CD14-positive monocyte (primary cell): ENCODE results near the gene ACSF3. TPM values are rescaled to one million over a fixed set of nuclear protein-coding genes. Genes with fewer than 3 reads are reported as not detected.
A peak's percentile ranks its signal among the peaks of the same experiment; 100 is the strongest.

ENCODE experiments used
- DNase-seq, 3 donors: peaks; one replicate each; pipeline ENCODE4 v3.0.0-alpha.2; 2011 to 2022
- H2AFZ ChIP-seq: 2 replicates; pipeline ENCODE4 v1.6.0; 2012; ENCODE audit warnings: mild to moderate bottlenecking, low read depth, low read length, inconsistent platforms; ENCODE audit not compliant: insufficient read depth, poor library complexity, severe bottlenecking
- H3K27ac ChIP-seq, 2 donors: 1 replicate in 1 of 2; 2 replicates in 1 of 2; pipeline ENCODE4 v1.5.1; 2012 to 2013; ENCODE audit warnings: low read length in 2 of 2, control low read depth in 1 of 2, inconsistent platforms in 1 of 2, low read depth in 1 of 2, mild to moderate bottlenecking in 1 of 2
- H3K27me3 ChIP-seq, 2 donors: one replicate each; pipeline versions ENCODE4 v1.6.0 to v1.6.1; 2011 to 2013; ENCODE audit warnings: low read length in 2 of 2; ENCODE audit not compliant: control insufficient read depth in 2 of 2, insufficient read depth in 2 of 2
- H3K36me3 ChIP-seq, 2 donors: replicated peaks in 1 of 2; 1 replicate in 1 of 2; 2 replicates in 1 of 2; pipeline versions ENCODE4 v1.5.1 to v1.6.1; 2012 to 2013; ENCODE audit warnings: low read length in 2 of 2, control low read depth in 1 of 2, inconsistent platforms in 1 of 2, mild to moderate bottlenecking in 1 of 2; ENCODE audit not compliant: insufficient read depth in 2 of 2, control insufficient read depth in 1 of 2
- H3K4me1 ChIP-seq, 2 donors: 1 replicate in 1 of 2; 2 replicates in 1 of 2; pipeline versions ENCODE4 v1.5.1 to v1.6.1; 2012 to 2013; ENCODE audit warnings: low read length in 2 of 2, control low read depth in 1 of 2, inconsistent platforms in 1 of 2, mild to moderate bottlenecking in 1 of 2, moderate library complexity in 1 of 2; ENCODE audit not compliant: insufficient read depth in 2 of 2, control insufficient read depth in 1 of 2
- H3K4me2 ChIP-seq: replicated peaks from 2 replicates; pipeline ENCODE3; 2012; ENCODE audit warnings: low read length, moderate library complexity, mild to moderate bottlenecking; ENCODE audit not compliant: poor library complexity, severe bottlenecking; ENCODE audit errors: extremely low read depth
- H3K4me3 ChIP-seq, 3 experiments: fragments of 200-600 bp in 1 of 3; sonication (generic) in 1 of 3; replicated peaks in 1 of 3; 1 replicate in 2 of 3; 2 replicates in 1 of 3; pipeline ENCODE4 v1.5.1; 2011 to 2013; ENCODE audit warnings: low read length in 3 of 3, mild to moderate bottlenecking in 3 of 3, control low read depth in 2 of 3, low read depth in 2 of 3, inconsistent platforms in 1 of 3, moderate library complexity in 1 of 3
- H3K79me2 ChIP-seq: 2 replicates; pipeline ENCODE4 v1.6.0; 2012; ENCODE audit warnings: mild to moderate bottlenecking, control low read depth, inconsistent platforms, low read length, moderate library complexity; ENCODE audit not compliant: insufficient read depth
- H3K9ac ChIP-seq: 2 replicates; pipeline ENCODE4 v1.6.0; 2017; ENCODE audit warnings: low read length, mild to moderate bottlenecking; ENCODE audit not compliant: insufficient read depth, poor library complexity, severe bottlenecking
- H3K9me3 ChIP-seq, 2 donors: replicated peaks in 1 of 2; 1 replicate in 1 of 2; 2 replicates in 1 of 2; pipeline versions ENCODE4 v1.5.1 to v1.6.1; 2012 to 2013; ENCODE audit warnings: low read length in 2 of 2, control low read depth in 1 of 2; ENCODE audit not compliant: control insufficient read depth in 1 of 2, insufficient read depth in 1 of 2
- H4K20me1 ChIP-seq: 2 replicates; pipeline ENCODE4 v1.6.0; 2012; ENCODE audit warnings: mild to moderate bottlenecking, low read length, control low read depth, moderate library complexity; ENCODE audit not compliant: insufficient read depth
- H3K27ac Mint-ChIP-seq, 7 donors: one replicate each; pipeline ENCODE4 v1.8.0; 2020; ENCODE audit warnings: mild to moderate bottlenecking in 7 of 7, mixed read lengths in 7 of 7, moderate library complexity in 6 of 7, inconsistent platforms in 2 of 7
- H3K27me3 Mint-ChIP-seq, 3 donors: one replicate each; pipeline ENCODE4 v1.8.0; 2021 to 2022; ENCODE audit warnings: low read depth in 3 of 3, mild to moderate bottlenecking in 3 of 3, mixed read lengths in 3 of 3, moderate library complexity in 3 of 3, inconsistent platforms in 1 of 3
- H3K36me3 Mint-ChIP-seq, 2 donors: one replicate each; pipeline ENCODE4 v1.8.0; 2020; ENCODE audit warnings: mixed read lengths in 2 of 2, inconsistent platforms in 1 of 2, mild to moderate bottlenecking in 1 of 2
- H3K4me1 Mint-ChIP-seq: one replicate; pipeline ENCODE4 v1.8.0; 2020; ENCODE audit warnings: mild to moderate bottlenecking, mixed read lengths
- H3K4me3 Mint-ChIP-seq, 2 donors: one replicate each; pipeline ENCODE4 v1.8.0; 2020; ENCODE audit warnings: mild to moderate bottlenecking in 2 of 2, mixed read lengths in 2 of 2, moderate library complexity in 1 of 2
- H3K9me3 Mint-ChIP-seq, 7 donors: one replicate each; pipeline ENCODE4 v1.8.0; 2020 to 2022; ENCODE audit warnings: mixed read lengths in 7 of 7, mild to moderate bottlenecking in 6 of 7, moderate library complexity in 6 of 7, inconsistent platforms in 2 of 7
- WGBS: methylation state at CpG from one replicate; pipeline ENCODE4 v1.1.5; 2013; ENCODE audit warnings: missing lambda C conversion rate; ENCODE audit not compliant: insufficient coverage; 5-methylcytosine and 5-hydroxymethylcytosine counted together
- intact Hi-C, 2 donors: fragments of 100-400 bp; cut with micrococcal nuclease; formaldehyde crosslinking; loops; one replicate each; pipeline versions ENCODE4 v1.15.0 to v1.15.1; 2023
- polyA plus RNA-seq, 3 donors: library from polyadenylated mRNA; depleted of rRNA in 1 of 3; unstranded in 2 of 3; stranded (reverse) in 1 of 3; fragments of 300-500 nt in 2 of 3; fragments of >200 nt in 1 of 3; fragmentation: Illumina TruSeq in 2 of 3; gene quantifications; 1 replicate in 2 of 3; 2 replicates in 1 of 3; pipeline ENCODE4 v1.2.3, GENCODE V29; 2012 to 2021
- TF ChIP-seq, protein P1 (sequence below): fragments of 200-600 bp; IDR thresholded peaks from one replicate; pipeline ENCODE4 v1.8.0; 2022; ENCODE audit warnings: antibody characterized with exemption, mild to moderate bottlenecking

ACSF3 gene
- polyA plus RNA-seq, 3 donors = 23.5 to 26.7 (median 26.4) TPM

DNA sequence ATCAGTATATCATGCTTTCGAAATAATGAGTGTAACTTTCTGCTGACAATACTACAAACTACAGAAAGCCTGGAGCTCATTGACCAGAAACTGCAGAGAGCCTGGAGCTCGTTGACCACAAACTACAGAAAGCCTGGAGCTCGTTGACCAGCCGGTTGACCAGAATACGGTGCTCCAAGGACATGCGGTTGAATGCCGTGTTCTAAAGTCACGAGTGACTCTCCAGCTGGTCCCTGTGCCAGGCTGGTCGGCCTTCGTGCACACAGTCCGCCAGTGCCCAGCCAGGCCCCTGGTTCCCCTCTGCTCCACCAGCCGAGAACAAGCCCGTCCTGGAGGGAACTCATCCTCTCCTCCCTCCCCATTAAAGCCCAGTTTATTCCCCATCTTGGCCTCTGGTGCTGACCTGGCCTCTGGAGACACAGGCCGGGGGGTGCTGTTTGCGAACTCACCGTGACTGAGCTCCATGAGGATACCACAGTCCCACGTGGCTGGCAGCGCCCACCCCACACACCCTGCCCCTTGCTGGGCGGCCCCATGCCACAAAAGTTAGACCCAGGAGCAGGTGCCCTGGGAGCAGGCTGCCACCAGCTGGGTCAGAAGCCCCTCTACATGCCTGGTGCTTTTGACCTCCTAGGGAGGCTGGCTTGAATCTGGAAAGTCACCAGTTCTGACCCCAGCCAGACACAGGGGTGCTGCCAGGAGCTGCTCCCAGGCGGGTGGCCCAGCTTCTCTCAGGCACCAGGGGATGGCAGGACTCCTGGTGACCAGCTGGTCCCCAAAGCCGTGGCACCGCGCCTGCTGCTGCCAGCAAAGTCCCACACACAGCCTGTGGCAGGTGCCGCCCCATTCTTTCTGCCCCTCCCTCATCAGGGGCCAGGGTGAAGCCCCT, 62.4 kb downstream of the ACSF3 start:
- no peak for DNase-seq

More for the DNA sequence above, 62.4 kb downstream of the ACSF3 start:
- Histone ChIP-seq H4K20me1 (no peaks in the 10 kb centered on the region), H3K79me2 (no peaks in the 10 kb centered on the region), H3K4me2 (no peak overlapping the region), H3K9ac (peak overlapping the region; percentile 15), H3K27ac (no peak overlapping the region), H3K36me3 (peaks cover 8 to 16% of the 10 kb centered on the region in 2 donors), H3K4me1 (no peaks in the 10 kb centered on the region), H3K4me3 (no peak overlapping the region), H3K9me3 (no peaks in the 10 kb centered on the region), H3K27me3 (peaks cover 0 to 6% of the 10 kb centered on the region in 2 donors), H2AFZ (no peak overlapping the region)
- Mint-ChIP-seq H3K4me1 (peaks cover 10% of the 10 kb centered on the region), H3K4me3 (no peak overlapping the region), H3K27me3 (peaks cover 6 to 29% (median 14%) of the 10 kb centered on the region in 3 donors), H3K36me3 (peaks cover 12 to 18% of the 10 kb centered on the region in 2 donors), H3K9me3 (peaks cover 0 to 7% (median 2%) of the 10 kb centered on the region in 7 donors), H3K27ac (no peak overlapping the region)
- intact Hi-C loops = no loop called here
- TF ChIP-seq, protein P1, sequence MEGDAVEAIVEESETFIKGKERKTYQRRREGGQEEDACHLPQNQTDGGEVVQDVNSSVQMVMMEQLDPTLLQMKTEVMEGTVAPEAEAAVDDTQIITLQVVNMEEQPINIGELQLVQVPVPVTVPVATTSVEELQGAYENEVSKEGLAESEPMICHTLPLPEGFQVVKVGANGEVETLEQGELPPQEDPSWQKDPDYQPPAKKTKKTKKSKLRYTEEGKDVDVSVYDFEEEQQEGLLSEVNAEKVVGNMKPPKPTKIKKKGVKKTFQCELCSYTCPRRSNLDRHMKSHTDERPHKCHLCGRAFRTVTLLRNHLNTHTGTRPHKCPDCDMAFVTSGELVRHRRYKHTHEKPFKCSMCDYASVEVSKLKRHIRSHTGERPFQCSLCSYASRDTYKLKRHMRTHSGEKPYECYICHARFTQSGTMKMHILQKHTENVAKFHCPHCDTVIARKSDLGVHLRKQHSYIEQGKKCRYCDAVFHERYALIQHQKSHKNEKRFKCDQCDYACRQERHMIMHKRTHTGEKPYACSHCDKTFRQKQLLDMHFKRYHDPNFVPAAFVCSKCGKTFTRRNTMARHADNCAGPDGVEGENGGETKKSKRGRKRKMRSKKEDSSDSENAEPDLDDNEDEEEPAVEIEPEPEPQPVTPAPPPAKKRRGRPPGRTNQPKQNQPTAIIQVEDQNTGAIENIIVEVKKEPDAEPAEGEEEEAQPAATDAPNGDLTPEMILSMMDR = no peak
- WGBS = 48% methylated on average over 22 of the region's 24 CpGs
